GM12865 (cell line): ENCODE results near the gene KCNIP4.

Experiments
- DNase-seq: peaks from one replicate; pipeline ENCODE4 v3.0.0; 2010; ENCODE audit warnings: low read depth
- H3K4me3 ChIP-seq: 2 replicates; pipeline ENCODE4 v1.5.1; 2011; ENCODE audit warnings: mild to moderate bottlenecking, low read depth, low read length, control low read depth
- CTCF ChIP-seq: IDR thresholded peaks from 2 replicates; pipeline ENCODE4 v1.5.1; 2011; ENCODE audit warnings: low read length, control low read depth, low read depth, inconsistent platforms; ENCODE audit not compliant: insufficient read depth; ENCODE audit errors: missing control alignments

KCNIP4 gene

GRCh38 chr4:21454201-21454600 lies 494.4 kb downstream of the KCNIP4 start:
- TF ChIP-seq CTCF = no peak
- H3K4me3 ChIP-seq = no peak overlapping the region
- no peak for DNase-seq

GRCh38 chr4:21452931-21453330 lies 495.6 kb downstream of the KCNIP4 start:
- H3K4me3 ChIP-seq = no peak overlapping the region
- no peak for TF ChIP-seq CTCF
- no peak for DNase-seq

GRCh38 chr4:21451032-21451431 lies 497.5 kb downstream of the KCNIP4 start:
- H3K4me3 ChIP-seq = no peak overlapping the region
- TF ChIP-seq CTCF = no peak
- no peak for DNase-seq

GRCh38 chr4:21450331-21450730 lies 498.2 kb downstream of the KCNIP4 start:
- no peak overlapping the region for H3K4me3 ChIP-seq
- no peak for DNase-seq
- TF ChIP-seq CTCF = no peak

GRCh38 chr4:21447301-21448054 lies 501.1 kb downstream of the KCNIP4 start:
- no peak overlapping the region for H3K4me3 ChIP-seq
- TF ChIP-seq CTCF = no peak
- no peak for DNase-seq

GRCh38 chr4:21420166-21420565 lies 528.4 kb downstream of the KCNIP4 start:
- no peak for TF ChIP-seq CTCF
- H3K4me3 ChIP-seq = no peak overlapping the region
- DNase-seq = no peak

GRCh38 chr4:21415728-21416127 lies 532.8 kb downstream of the KCNIP4 start:
- no peak for DNase-seq
- no peak for TF ChIP-seq CTCF
- no peak overlapping the region for H3K4me3 ChIP-seq
